K562 (cell line): ENCODE data around the gene MAN1B1. TPM values are rescaled to one million over a fixed set of nuclear protein-coding genes. Genes with fewer than 3 reads are reported as not detected.
A peak's percentile ranks its signal among the peaks of the same experiment; 100 is the strongest.

Source experiments
- EZH2 ChIP-seq: IDR thresholded peaks from 2 replicates; pipeline ENCODE4 v1.6.1; 2012; ENCODE audit warnings: low read depth, mild to moderate bottlenecking, inconsistent platforms, low read length, borderline replicate concordance
- ILF3 ChIP-seq: fragments of 450-650 bp; IDR thresholded peaks from 2 replicates; pipeline ENCODE4 v1.6.1; 2018; ENCODE audit warnings: antibody characterized with exemption, mild to moderate bottlenecking, moderate library complexity, borderline replicate concordance
- POLR2A ChIP-seq: fragments of 450-650 bp; conservative IDR thresholded peaks from 2 replicates; pipeline ENCODE4 v1.6.1; 2016
- POLR2AphosphoS2 ChIP-seq: IDR thresholded peaks from 2 replicates; pipeline ENCODE4 v1.6.1; 2012; ENCODE audit warnings: low read length, improper control_type of control experiment
- POLR2H ChIP-seq: IDR thresholded peaks from 2 replicates; pipeline ENCODE4 v1.6.1; 2016; ENCODE audit warnings: missing genetic modification characterization, low read depth, mild to moderate bottlenecking, control low read depth, missing compliant biosample characterization, moderate library complexity
- SMAD1 ChIP-seq: fragments of 150-350 bp; IDR thresholded peaks from 2 replicates; pipeline ENCODE4 v1.6.1; 2014; ENCODE audit warnings: low read length, low read depth; ENCODE audit not compliant: partially characterized antibody
- SRF ChIP-seq, 2 experiments: fragments of 250-450, 450-650 bp in 1 of 2; sonication (Bioruptor Pico) in 1 of 2; sonication (generic) in 1 of 2; formaldehyde crosslinking; IDR thresholded peaks; 2 replicates each; pipeline versions ENCODE4 v1.5.0 to v1.5.1; 2020 to 2022; ENCODE audit warnings: mild to moderate bottlenecking in 1 of 2, missing genetic modification reagents in 1 of 2
- TAF9B ChIP-seq: fragments of 450-650 bp; IDR thresholded peaks from 2 replicates; pipeline ENCODE4 v1.6.1; 2018; ENCODE audit warnings: mild to moderate bottlenecking; ENCODE audit not compliant: partially characterized antibody
- ZNF212 ChIP-seq: fragments of 450-650 bp; formaldehyde crosslinking; IDR thresholded peaks from 2 replicates; pipeline ENCODE4 v1.4.0; 2020; ENCODE audit warnings: mild to moderate bottlenecking
- ZNF766 ChIP-seq: fragments of 200-800 bp; sonication (Bioruptor generic); conservative IDR thresholded peaks from 2 replicates; pipeline ENCODE4 v1.6.1; 2016; ENCODE audit warnings: missing genetic modification characterization, missing compliant biosample characterization
- ZNF79 ChIP-seq: fragments of 250-450 bp; sonication (Bioruptor Pico); IDR thresholded peaks from 2 replicates; pipeline ENCODE4 v1.4.0; 2020; ENCODE audit warnings: low read depth, mild to moderate bottlenecking, moderate library complexity
- polyA plus RNA-seq, 8 experiments: library from polyadenylated mRNA; depleted of rRNA in 4 of 8; stranded (reverse) in 5 of 8; unstranded in 3 of 8; fragments of >200 nt; fragmentation: Nextera tagmentation in 2 of 8; fragmentation: Illumina TruSeq in 1 of 8; extraction: Ambion mirVana in 2 of 8; extraction: Trizol in 1 of 8; gene quantifications; 2 replicates each; pipeline versions ENCODE4 v1.2.1 to v1.2.3, GENCODE V29; 2011 to 2014; ENCODE audit warnings: inconsistent platforms in 1 of 8, missing spikeins in 1 of 8
- total RNA-seq, 7 experiments: library from RNA; depleted of rRNA in 6 of 7; stranded (reverse); fragments of >200 nt in 6 of 7; fragmentation: Illumina TruSeq in 2 of 7; extraction: Trizol in 2 of 7; gene quantifications; 2 replicates each; pipeline versions ENCODE4 v1.2.1 to v1.2.3, GENCODE V29; 2011 to 2021; ENCODE audit warnings: low replicate concordance in 1 of 7
- TF ChIP-seq, protein P1 (sequence below): conservative IDR thresholded peaks from 2 replicates; pipeline ENCODE4 v1.6.1; 2011; ENCODE audit warnings: low read depth, mild to moderate bottlenecking, low read length; ENCODE audit not compliant: control insufficient read depth
- TF ChIP-seq, protein P2 (sequence below), 2 experiments: fragments of 450-650 bp; IDR thresholded peaks; 2 replicates each; pipeline ENCODE4 v1.6.1; 2016; ENCODE audit warnings: mild to moderate bottlenecking in 2 of 2, borderline replicate concordance in 1 of 2, low read depth in 1 of 2, moderate library complexity in 1 of 2
- TF ChIP-seq, protein P3 (sequence below): sonication (generic); formaldehyde crosslinking; IDR thresholded peaks from 2 replicates; pipeline ENCODE4 v1.8.0; 2023; ENCODE audit warnings: mild to moderate bottlenecking, missing genetic modification reagents
- TF ChIP-seq, protein P4 (sequence below): sonication (generic); formaldehyde crosslinking; IDR thresholded peaks from 2 replicates; pipeline ENCODE4 v1.8.0; 2022; ENCODE audit warnings: missing genetic modification reagents, mild to moderate bottlenecking, borderline replicate concordance

The MAN1B1 gene
- total and polyA plus RNA-seq, 9 of the 15 experiments (the other 6 are each of a cell fraction or from before 2014, with no cell fraction given) = 0.55 to 36.6 (median 27.3) TPM

DNA sequence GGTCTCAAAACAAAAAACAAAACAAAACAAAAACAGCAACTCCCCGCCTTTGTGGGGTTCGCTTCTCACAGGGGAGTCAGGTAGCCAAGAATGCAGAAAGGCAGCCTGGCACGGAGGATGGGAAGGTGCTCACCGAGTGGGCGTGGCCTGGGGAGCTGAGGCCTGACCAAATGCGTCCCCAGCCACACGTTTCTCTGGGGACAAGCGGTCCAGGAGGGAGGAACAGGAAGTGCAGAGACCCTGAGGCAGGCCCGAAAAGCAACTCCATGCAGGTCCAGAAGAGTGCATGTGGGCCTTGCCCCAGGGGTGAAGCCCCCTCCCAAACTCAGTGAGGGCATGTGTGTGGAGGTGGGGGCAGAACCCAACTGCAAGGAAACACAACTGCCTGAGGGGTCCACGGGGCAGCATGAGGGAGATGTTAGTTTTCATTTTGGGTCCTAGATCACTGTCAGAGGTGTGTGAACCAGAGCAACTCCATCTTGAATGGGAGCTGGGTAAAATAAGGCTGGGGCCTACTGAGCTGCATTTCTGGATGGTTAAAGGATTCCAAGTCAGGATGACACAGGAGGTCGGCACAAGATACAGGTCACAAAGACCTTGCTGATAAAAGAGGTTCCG is 12.0 kb upstream of the MAN1B1 start (continued):
- TF ChIP-seq, protein P1, sequence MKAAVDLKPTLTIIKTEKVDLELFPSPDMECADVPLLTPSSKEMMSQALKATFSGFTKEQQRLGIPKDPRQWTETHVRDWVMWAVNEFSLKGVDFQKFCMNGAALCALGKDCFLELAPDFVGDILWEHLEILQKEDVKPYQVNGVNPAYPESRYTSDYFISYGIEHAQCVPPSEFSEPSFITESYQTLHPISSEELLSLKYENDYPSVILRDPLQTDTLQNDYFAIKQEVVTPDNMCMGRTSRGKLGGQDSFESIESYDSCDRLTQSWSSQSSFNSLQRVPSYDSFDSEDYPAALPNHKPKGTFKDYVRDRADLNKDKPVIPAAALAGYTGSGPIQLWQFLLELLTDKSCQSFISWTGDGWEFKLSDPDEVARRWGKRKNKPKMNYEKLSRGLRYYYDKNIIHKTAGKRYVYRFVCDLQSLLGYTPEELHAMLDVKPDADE = no peak
- TF ChIP-seq ZNF766 = peak; percentile 100
- no peak for TF ChIP-seq SMAD1
- TF ChIP-seq EZH2 = no peak
- no peak for TF ChIP-seq ILF3
- peak; percentile 98 for TF ChIP-seq ZNF212
- TF ChIP-seq SRF (CRISPR knock-in tag; IDR thresholded peaks at IDR 0.05) = peak in 1 of 2 experiments; percentile 84; a peak in 2 of 4 replicates
- TF ChIP-seq POLR2AphosphoS2 = no peak
- TF ChIP-seq, protein P2, sequence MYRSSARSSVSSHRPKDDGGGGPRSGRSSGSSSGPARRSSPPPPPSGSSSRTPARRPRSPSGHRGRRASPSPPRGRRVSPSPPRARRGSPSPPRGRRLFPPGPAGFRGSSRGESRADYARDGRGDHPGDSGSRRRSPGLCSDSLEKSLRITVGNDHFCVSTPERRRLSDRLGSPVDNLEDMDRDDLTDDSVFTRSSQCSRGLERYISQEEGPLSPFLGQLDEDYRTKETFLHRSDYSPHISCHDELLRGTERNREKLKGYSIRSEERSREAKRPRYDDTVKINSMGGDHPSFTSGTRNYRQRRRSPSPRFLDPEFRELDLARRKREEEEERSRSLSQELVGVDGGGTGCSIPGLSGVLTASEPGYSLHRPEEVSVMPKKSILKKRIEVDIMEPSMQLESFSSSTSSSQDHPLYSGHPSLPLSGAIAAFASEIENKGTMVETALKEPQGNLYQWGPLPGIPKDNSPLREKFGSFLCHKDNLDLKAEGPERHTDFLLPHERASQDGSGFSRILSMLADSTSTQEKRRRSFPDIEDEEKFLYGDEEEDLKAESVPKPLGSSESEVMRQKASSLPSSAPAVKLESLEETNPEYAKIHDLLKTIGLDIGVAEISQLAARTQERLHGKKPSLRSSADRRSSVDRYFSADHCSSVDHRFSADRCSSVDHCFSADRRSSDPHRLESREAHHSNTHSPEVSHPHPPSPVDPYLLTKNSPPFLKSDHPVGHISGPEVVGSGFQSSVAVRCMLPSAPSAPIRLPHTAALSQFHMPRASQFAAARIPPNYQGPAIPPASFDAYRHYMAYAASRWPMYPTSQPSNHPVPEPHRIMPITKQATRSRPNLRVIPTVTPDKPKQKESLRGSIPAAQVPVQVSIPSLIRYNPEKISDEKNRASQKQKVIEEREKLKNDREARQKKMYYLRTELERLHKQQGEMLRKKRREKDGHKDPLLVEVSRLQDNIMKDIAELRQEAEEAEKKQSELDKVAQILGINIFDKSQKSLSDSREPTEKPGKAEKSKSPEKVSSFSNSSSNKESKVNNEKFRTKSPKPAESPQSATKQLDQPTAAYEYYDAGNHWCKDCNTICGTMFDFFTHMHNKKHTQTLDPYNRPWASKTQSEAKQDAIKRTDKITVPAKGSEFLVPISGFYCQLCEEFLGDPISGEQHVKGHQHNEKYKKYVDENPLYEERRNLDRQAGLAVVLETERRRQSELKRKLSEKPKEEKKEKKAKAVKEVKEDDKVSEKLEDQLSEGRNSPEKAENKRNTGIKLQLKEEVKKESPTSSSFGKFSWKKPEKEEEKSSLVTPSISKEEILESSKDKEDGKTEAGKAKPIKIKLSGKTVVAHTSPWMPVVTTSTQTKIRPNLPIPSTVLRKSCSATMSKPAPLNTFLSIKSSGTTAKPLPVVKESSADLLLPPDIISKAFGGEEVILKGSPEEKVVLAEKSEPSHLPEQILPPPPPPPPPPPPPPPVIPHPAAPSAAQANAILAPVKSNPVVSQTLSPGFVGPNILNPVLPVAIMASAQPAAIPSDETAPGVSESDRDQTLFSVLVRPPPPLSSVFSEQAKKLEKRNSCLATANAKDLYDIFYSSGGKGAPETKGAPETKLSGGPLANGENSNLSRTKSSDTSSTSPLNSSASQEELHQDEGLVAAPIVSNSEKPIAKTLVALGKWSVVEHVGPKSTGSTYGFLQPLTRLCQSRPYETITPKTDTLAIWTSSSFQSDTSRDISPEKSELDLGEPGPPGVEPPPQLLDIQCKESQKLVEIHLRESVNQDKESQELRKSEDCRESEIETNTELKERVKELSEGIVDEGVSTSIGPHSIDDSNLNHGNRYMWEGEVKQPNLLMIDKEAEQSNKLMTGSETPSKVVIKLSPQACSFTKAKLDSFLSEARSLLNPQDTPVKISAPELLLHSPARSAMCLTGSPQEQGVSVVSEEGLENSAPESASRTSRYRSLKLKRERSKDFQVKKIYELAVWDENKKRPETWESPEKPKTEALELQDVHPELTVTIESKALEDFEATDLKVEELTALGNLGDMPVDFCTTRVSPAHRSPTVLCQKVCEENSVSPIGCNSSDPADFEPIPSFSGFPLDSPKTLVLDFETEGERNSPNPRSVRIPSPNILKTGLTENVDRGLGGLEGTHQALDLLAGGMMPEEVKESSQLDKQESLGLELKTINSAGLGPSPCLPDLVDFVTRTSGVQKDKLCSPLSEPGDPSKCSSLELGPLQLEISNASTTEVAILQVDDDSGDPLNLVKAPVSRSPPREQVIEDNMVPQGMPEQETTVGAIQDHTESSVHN (IDR thresholded peaks at IDR 0.05; ENCODE audit: borderline replicate concordance in 1 of 2, low read depth in 1 of 2) = no peak
- no peak; the same call in 1 of the 2 replicates for TF ChIP-seq POLR2H (tag)
- TF ChIP-seq TAF9B = no peak
- TF ChIP-seq, protein P3, sequence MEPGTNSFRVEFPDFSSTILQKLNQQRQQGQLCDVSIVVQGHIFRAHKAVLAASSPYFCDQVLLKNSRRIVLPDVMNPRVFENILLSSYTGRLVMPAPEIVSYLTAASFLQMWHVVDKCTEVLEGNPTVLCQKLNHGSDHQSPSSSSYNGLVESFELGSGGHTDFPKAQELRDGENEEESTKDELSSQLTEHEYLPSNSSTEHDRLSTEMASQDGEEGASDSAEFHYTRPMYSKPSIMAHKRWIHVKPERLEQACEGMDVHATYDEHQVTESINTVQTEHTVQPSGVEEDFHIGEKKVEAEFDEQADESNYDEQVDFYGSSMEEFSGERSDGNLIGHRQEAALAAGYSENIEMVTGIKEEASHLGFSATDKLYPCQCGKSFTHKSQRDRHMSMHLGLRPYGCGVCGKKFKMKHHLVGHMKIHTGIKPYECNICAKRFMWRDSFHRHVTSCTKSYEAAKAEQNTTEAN (CRISPR knock-in tag) = no peak
- TF ChIP-seq, protein P4, sequence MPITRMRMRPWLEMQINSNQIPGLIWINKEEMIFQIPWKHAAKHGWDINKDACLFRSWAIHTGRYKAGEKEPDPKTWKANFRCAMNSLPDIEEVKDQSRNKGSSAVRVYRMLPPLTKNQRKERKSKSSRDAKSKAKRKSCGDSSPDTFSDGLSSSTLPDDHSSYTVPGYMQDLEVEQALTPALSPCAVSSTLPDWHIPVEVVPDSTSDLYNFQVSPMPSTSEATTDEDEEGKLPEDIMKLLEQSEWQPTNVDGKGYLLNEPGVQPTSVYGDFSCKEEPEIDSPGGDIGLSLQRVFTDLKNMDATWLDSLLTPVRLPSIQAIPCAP (CRISPR knock-in tag) = no peak
- TF ChIP-seq ZNF79 (CRISPR knock-in tag) = peak; percentile 97
- no peak for TF ChIP-seq POLR2A
